Sigmoid colon (tissue), 4 donors: ENCODE results near the gene UGT1A7.

ENCODE experiments used
- CTCF ChIP-seq, 4 experiments: fragments of 450-650 bp in 3 of 4; fragments of 200-600 bp in 1 of 4; IDR thresholded peaks; one replicate each; pipeline ENCODE4 v1.5.1; 2016 to 2019; ENCODE audit warnings: antibody characterized with exemption in 4 of 4, mild to moderate bottlenecking in 3 of 4, moderate library complexity in 2 of 4
- EP300 ChIP-seq, 4 donors: sonication (generic); formaldehyde crosslinking; IDR thresholded peaks; one replicate each; pipeline ENCODE4 v1.6.1; 2017; ENCODE audit warnings: antibody characterized with exemption in 4 of 4
- POLR2A ChIP-seq, 2 donors: fragments of 450-650 bp; IDR thresholded peaks; one replicate each; pipeline ENCODE4 v1.6.1; 2016; ENCODE audit warnings: antibody characterized with exemption in 2 of 2, mild to moderate bottlenecking in 2 of 2, moderate library complexity in 2 of 2
- POLR2AphosphoS5 ChIP-seq, 4 donors: sonication (generic); formaldehyde crosslinking; IDR thresholded peaks; one replicate each; pipeline ENCODE4 v1.6.1; 2017; ENCODE audit warnings: antibody characterized with exemption in 4 of 4

- TF ChIP-seq CTCF (IDR thresholded peaks at IDR 0.05) (no peak), POLR2A (IDR thresholded peaks at IDR 0.05) (no peak), POLR2AphosphoS5 (IDR thresholded peaks at IDR 0.05) (no peak), EP300 (IDR thresholded peaks at IDR 0.05) (no peak)
Measured at GRCh38 chr2:233698740-233699139, 17.0 kb downstream of the UGT1A7 start.
